Measurements from ENCODE around the gene PHACTR4. TPM values are rescaled to one million over a fixed set of nuclear protein-coding genes. Genes with fewer than 3 reads are reported as not detected.
A peak's percentile ranks its signal among the peaks of the same experiment; 100 is the strongest.

The PHACTR4 gene
- total RNA-seq, 1 experiment from 2014 or later = 35.5 TPM

- H3K4me3 ChIP-seq (ENCODE audit: low read depth, low read length) = no peak overlapping the region
- TF ChIP-seq, protein P1, sequence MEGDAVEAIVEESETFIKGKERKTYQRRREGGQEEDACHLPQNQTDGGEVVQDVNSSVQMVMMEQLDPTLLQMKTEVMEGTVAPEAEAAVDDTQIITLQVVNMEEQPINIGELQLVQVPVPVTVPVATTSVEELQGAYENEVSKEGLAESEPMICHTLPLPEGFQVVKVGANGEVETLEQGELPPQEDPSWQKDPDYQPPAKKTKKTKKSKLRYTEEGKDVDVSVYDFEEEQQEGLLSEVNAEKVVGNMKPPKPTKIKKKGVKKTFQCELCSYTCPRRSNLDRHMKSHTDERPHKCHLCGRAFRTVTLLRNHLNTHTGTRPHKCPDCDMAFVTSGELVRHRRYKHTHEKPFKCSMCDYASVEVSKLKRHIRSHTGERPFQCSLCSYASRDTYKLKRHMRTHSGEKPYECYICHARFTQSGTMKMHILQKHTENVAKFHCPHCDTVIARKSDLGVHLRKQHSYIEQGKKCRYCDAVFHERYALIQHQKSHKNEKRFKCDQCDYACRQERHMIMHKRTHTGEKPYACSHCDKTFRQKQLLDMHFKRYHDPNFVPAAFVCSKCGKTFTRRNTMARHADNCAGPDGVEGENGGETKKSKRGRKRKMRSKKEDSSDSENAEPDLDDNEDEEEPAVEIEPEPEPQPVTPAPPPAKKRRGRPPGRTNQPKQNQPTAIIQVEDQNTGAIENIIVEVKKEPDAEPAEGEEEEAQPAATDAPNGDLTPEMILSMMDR (IDR thresholded peaks at IDR 0.05; ENCODE audit: insufficient read depth in 1 of 2, low read depth in 1 of 2, low read length in 1 of 2, severe bottlenecking in 1 of 2, unreplicated experiment in 1 of 2) = no peak
- H3K4me1 Mint-ChIP-seq (ENCODE audit: low read depth, unreplicated experiment) = no peaks in the 10 kb centered on the region
- H3K36me3 ChIP-seq (ENCODE audit: control insufficient read depth, insufficient read depth, low read length) = no peaks in the 10 kb centered on the region; the same call in 1 of the 2 replicates
- H3K9me3 ChIP-seq = no peaks in the 10 kb centered on the region
- intact Hi-C loops (cut with micrococcal nuclease; ENCODE audit: unreplicated experiment) = no loop called here
- ChIA-PET CTCF (no interaction called here), POLR2A (no interaction called here)
- H3K36me3 Mint-ChIP-seq (ENCODE audit: insufficient read depth, unreplicated experiment) = peaks cover 22% of the 10 kb centered on the region
- no peaks in the 10 kb centered on the region for H3K27me3 Mint-ChIP-seq (ENCODE audit: insufficient read depth, unreplicated experiment)
- H3K4me1 ChIP-seq = no peaks in the 10 kb centered on the region
- no peak overlapping the region for H3K27ac Mint-ChIP-seq (ENCODE audit: unreplicated experiment)
- BruUV-seq (replicated peaks) = no TSS peak
- DNase-seq = no peak
- no peak overlapping the region for H3K4me3 Mint-ChIP-seq (ENCODE audit: unreplicated experiment)
- no peaks in the 10 kb centered on the region for H3K9me3 Mint-ChIP-seq (ENCODE audit: unreplicated experiment)
- no peaks in the 10 kb centered on the region for H3K27me3 ChIP-seq (replicated peaks; ENCODE audit: control insufficient read depth, insufficient read depth, low read length)
Measured at GRCh38 chr1:28501925-28502324, 132.4 kb downstream of the PHACTR4 start.

DNA sequence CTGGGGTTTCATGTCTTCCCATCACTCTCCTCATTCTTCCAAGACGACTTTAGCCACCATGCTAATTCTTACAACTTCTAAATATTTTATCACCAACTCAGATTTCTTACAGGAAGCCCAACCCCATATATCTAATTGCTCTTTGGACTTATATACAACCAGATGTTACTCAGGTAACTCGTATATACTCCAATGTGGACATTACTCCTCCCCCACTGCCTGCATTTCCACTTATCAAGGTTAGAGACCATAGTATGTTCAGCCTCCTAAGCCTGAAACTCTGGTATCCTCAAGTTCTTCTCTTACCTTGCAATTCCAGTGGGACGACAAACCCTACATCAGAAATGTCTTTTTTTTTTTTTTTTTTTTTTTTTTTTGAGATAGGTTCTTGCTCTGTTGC is 133.6 kb downstream of the PHACTR4 start:
- H3K27ac Mint-ChIP-seq (ENCODE audit: unreplicated experiment) = no peak overlapping the region
- Histone ChIP-seq H3K4me1 (peaks cover 5% of the 10 kb centered on the region; the same call in 1 of the 2 replicates), H3K27me3 (replicated peaks; ENCODE audit: control insufficient read depth, insufficient read depth, low read length) (no peaks in the 10 kb centered on the region), H3K9me3 (no peaks in the 10 kb centered on the region), H3K36me3 (ENCODE audit: control insufficient read depth, insufficient read depth, low read length) (no peaks in the 10 kb centered on the region; the same call in 1 of the 2 replicates), H3K4me3 (ENCODE audit: low read depth, low read length) (no peak overlapping the region)
- no peak overlapping the region for H3K4me3 Mint-ChIP-seq (ENCODE audit: unreplicated experiment)
- no TSS peak for BruUV-seq (replicated peaks)
- no peak for DNase-seq
- intact Hi-C loops (cut with micrococcal nuclease; ENCODE audit: unreplicated experiment) = no loop called here
- H3K9me3 Mint-ChIP-seq (ENCODE audit: unreplicated experiment) = no peaks in the 10 kb centered on the region
- peaks cover 34% of the 10 kb centered on the region for H3K36me3 Mint-ChIP-seq (ENCODE audit: insufficient read depth, unreplicated experiment)
- CTCF ChIA-PET = no interaction called here
- no peaks in the 10 kb centered on the region for H3K4me1 Mint-ChIP-seq (ENCODE audit: low read depth, unreplicated experiment)
- TF ChIP-seq, protein P1 (IDR thresholded peaks at IDR 0.05; ENCODE audit: insufficient read depth in 1 of 2, low read depth in 1 of 2, low read length in 1 of 2, severe bottlenecking in 1 of 2, unreplicated experiment in 1 of 2) = no peak
- no peaks in the 10 kb centered on the region for H3K27me3 Mint-ChIP-seq (ENCODE audit: insufficient read depth, unreplicated experiment)
- POLR2A ChIA-PET = no interaction called here

- Mint-ChIP-seq H3K4me3 (ENCODE audit: unreplicated experiment) (peak within 1 kb of the TSS; percentile 89), H3K4me1 (ENCODE audit: low read depth, unreplicated experiment) (no peaks in the 10 kb centered on the region), H3K9me3 (ENCODE audit: unreplicated experiment) (no peaks in the 10 kb centered on the region), H3K27me3 (ENCODE audit: insufficient read depth, unreplicated experiment) (no peaks in the 10 kb centered on the region), H3K36me3 (ENCODE audit: insufficient read depth, unreplicated experiment) (peaks cover 53% of the 10 kb centered on the region), H3K27ac (ENCODE audit: unreplicated experiment) (peak within 1 kb of the TSS; percentile 96)
- CTCF ChIA-PET = interaction anchor here (0.5 kb wide), 1 partner anchor 785 kb away, joined by 3 read pairs; no protein-coding TSS in a partner anchor
- H3K36me3 ChIP-seq (ENCODE audit: control insufficient read depth, insufficient read depth, low read length) = peaks cover 3% of the 10 kb centered on the region; the same call in 1 of the 2 replicates
- peaks cover 25% of the 10 kb centered on the region for H3K4me1 ChIP-seq
- no peaks in the 10 kb centered on the region for H3K9me3 ChIP-seq
- DNase-seq = peak; percentile 94 to 97
- TSS peak; percentile 95 for BruUV-seq (replicated peaks)
- peak within 1 kb of the TSS; percentile 83 for H3K4me3 ChIP-seq (ENCODE audit: low read depth, low read length)
- POLR2A ChIA-PET = interaction anchor here (0.6 to 1.4 kb wide), 8 partner anchors 67 to 780 kb away, joined by 3 to 6 read pairs (median 4); partner anchors contain the start of genes FAM76A and TAF12
- H3K27me3 ChIP-seq (replicated peaks; ENCODE audit: control insufficient read depth, insufficient read depth, low read length) = no peaks in the 10 kb centered on the region
- intact Hi-C loops (cut with micrococcal nuclease; ENCODE audit: unreplicated experiment) = no loop called here
- TF ChIP-seq, protein P1 (IDR thresholded peaks at IDR 0.05; ENCODE audit: insufficient read depth in 1 of 2, low read depth in 1 of 2, low read length in 1 of 2, severe bottlenecking in 1 of 2, unreplicated experiment in 1 of 2) = no peak
Measured at GRCh38 chr1:28505406-28506187, 136.1 kb downstream of the PHACTR4 start, which contains the start of gene RCC1. Gene RCC1, plus strand, starts transcription at chr1:28506043. Its CDS starts 23,824 bp downstream, at chr1:28529867.

All from Caco-2 (cell line).